HG03025 (cell line): ENCODE results near the gene CROCC2.

Experiments used
- ATAC-seq: cut with Tn5 transposase; IDR thresholded peaks from one replicate; pipeline ENCODE4 v1.9.1; 2021; ENCODE audit warnings: mild to moderate bottlenecking, moderate library complexity; ENCODE audit not compliant: unreplicated experiment, low FRiP score

The CROCC2 gene

GRCh38 chr2:241007880-241008710 is 102.0 kb downstream of the CROCC2 start:
- no peak for ATAC-seq

GRCh38 chr2:241008711-241009121 is 102.6 kb downstream of the CROCC2 start:
- ATAC-seq, result no peak

GRCh38 chr2:241009191-241009590 is 103.1 kb downstream of the CROCC2 start:
- no peak for ATAC-seq

GRCh38 chr2:241009601-241010530 is 103.7 kb downstream of the CROCC2 start:
- ATAC-seq, result no peak

- no peak for ATAC-seq
Measured at GRCh38 chr2:241010531-241011295, 104.6 kb downstream of the CROCC2 start.

- no peak for ATAC-seq
Measured at GRCh38 chr2:241011296-241011600, 105.1 kb downstream of the CROCC2 start.

GRCh38 chr2:241011751-241012510 is 105.8 kb downstream of the CROCC2 start:
- no peak for ATAC-seq

- no peak for ATAC-seq
Measured at GRCh38 chr2:241014224-241014623, 108.1 kb downstream of the CROCC2 start.

GRCh38 chr2:241014764-241015163 is 108.6 kb downstream of the CROCC2 start:
- ATAC-seq, result no peak

GRCh38 chr2:241015439-241015838 is 109.3 kb downstream of the CROCC2 start:
- ATAC-seq, result no peak

GRCh38 chr2:241017228-241017940 is 111.2 kb downstream of the CROCC2 start:
- ATAC-seq, result no peak

GRCh38 chr2:241018051-241018891 is 112.1 kb downstream of the CROCC2 start:
- ATAC-seq, result no peak

- no peak for ATAC-seq
Measured at GRCh38 chr2:241019441-241020139, 113.5 kb downstream of the CROCC2 start.

- ATAC-seq, result no peak
Measured at GRCh38 chr2:241020201-241020600, 114.1 kb downstream of the CROCC2 start.

- no peak for ATAC-seq
Measured at GRCh38 chr2:241020629-241021190, 114.6 kb downstream of the CROCC2 start.

GRCh38 chr2:241025639-241026038 is 119.5 kb downstream of the CROCC2 start:
- no peak for ATAC-seq

- no peak for ATAC-seq
Measured at GRCh38 chr2:241029599-241030332, 123.6 kb downstream of the CROCC2 start.
